ENCODE measurements around the gene ETNK2.

Gene ETNK2

GRCh38 chr1:204087181-204087892, 64.5 kb downstream of the ETNK2 start:
- no peak overlapping the region for H3K27ac ChIP-seq (ENCODE audit: low read depth, low read length, severe bottlenecking)
- peaks cover 11% of the 10 kb centered on the region for H3K4me1 ChIP-seq (ENCODE audit: control insufficient read depth, insufficient read depth, low read length, poor library complexity, severe bottlenecking)
- H3K4me3 ChIP-seq (ENCODE audit: extremely low read depth, insufficient read depth, low read length, poor library complexity, severe bottlenecking): no peak overlapping the region
- H3K36me3 ChIP-seq (ENCODE audit: control insufficient read depth, insufficient read depth, low read length): no peaks in the 10 kb centered on the region
- 95 to 98% methylated on average over 5 to 7 of the region's 8 CpGs for WGBS, 2 experiments (ENCODE audit: insufficient coverage in 2 of 2)
- no peaks in the 10 kb centered on the region for H3K9me3 ChIP-seq (ENCODE audit: control insufficient read depth, low read length)

GRCh38 chr1:204085876-204086275, 66.0 kb downstream of the ETNK2 start:
- WGBS, 2 experiments (ENCODE audit: insufficient coverage in 2 of 2): 91 to 96% methylated on average over 6 to 7 of the region's 7 CpGs
- peaks cover 22% of the 10 kb centered on the region for H3K4me1 ChIP-seq (ENCODE audit: control insufficient read depth, insufficient read depth, low read length, poor library complexity, severe bottlenecking)
- H3K4me3 ChIP-seq (ENCODE audit: extremely low read depth, insufficient read depth, low read length, poor library complexity, severe bottlenecking): no peak overlapping the region
- no peaks in the 10 kb centered on the region for H3K36me3 ChIP-seq (ENCODE audit: control insufficient read depth, insufficient read depth, low read length)
- H3K27ac ChIP-seq (ENCODE audit: low read depth, low read length, severe bottlenecking): no peak overlapping the region
- H3K9me3 ChIP-seq (ENCODE audit: control insufficient read depth, low read length): no peaks in the 10 kb centered on the region

- peaks cover 30% of the 10 kb centered on the region for H3K4me1 ChIP-seq (ENCODE audit: control insufficient read depth, insufficient read depth, low read length, poor library complexity, severe bottlenecking)
- no peak overlapping the region for H3K4me3 ChIP-seq (ENCODE audit: extremely low read depth, insufficient read depth, low read length, poor library complexity, severe bottlenecking)
- no peaks in the 10 kb centered on the region for H3K9me3 ChIP-seq (ENCODE audit: control insufficient read depth, low read length)
- H3K27ac ChIP-seq (ENCODE audit: low read depth, low read length, severe bottlenecking): no peak overlapping the region
- H3K36me3 ChIP-seq (ENCODE audit: control insufficient read depth, insufficient read depth, low read length): no peaks in the 10 kb centered on the region
- WGBS, 2 experiments (ENCODE audit: insufficient coverage in 2 of 2): 27% methylated on average over 2 of the region's 4 CpGs; no CpG with 5 or more reads in 1 of the 2 experiments
Observed at GRCh38 chr1:204084247-204084772, 67.5 kb downstream of the ETNK2 start.

- WGBS, 2 experiments (ENCODE audit: insufficient coverage in 2 of 2): 93 to 94% methylated on average over 6 to 7 of the region's 7 CpGs
- no peak overlapping the region for H3K4me3 ChIP-seq (ENCODE audit: extremely low read depth, insufficient read depth, low read length, poor library complexity, severe bottlenecking)
- no peaks in the 10 kb centered on the region for H3K36me3 ChIP-seq (ENCODE audit: control insufficient read depth, insufficient read depth, low read length)
- H3K4me1 ChIP-seq (ENCODE audit: control insufficient read depth, insufficient read depth, low read length, poor library complexity, severe bottlenecking): peaks cover 37% of the 10 kb centered on the region
- H3K27ac ChIP-seq (ENCODE audit: low read depth, low read length, severe bottlenecking): no peak overlapping the region
- H3K9me3 ChIP-seq (ENCODE audit: control insufficient read depth, low read length): no peaks in the 10 kb centered on the region
Observed at GRCh38 chr1:204083491-204083890, 68.4 kb downstream of the ETNK2 start.

GRCh38 chr1:204081791-204082513, 69.9 kb downstream of the ETNK2 start:
- no peak overlapping the region for H3K4me3 ChIP-seq (ENCODE audit: extremely low read depth, insufficient read depth, low read length, poor library complexity, severe bottlenecking)
- H3K9me3 ChIP-seq (ENCODE audit: control insufficient read depth, low read length): no peaks in the 10 kb centered on the region
- H3K4me1 ChIP-seq (ENCODE audit: control insufficient read depth, insufficient read depth, low read length, poor library complexity, severe bottlenecking): peaks cover 44% of the 10 kb centered on the region
- H3K36me3 ChIP-seq (ENCODE audit: control insufficient read depth, insufficient read depth, low read length): no peaks in the 10 kb centered on the region
- WGBS, 2 experiments (ENCODE audit: insufficient coverage in 2 of 2): 55 to 66% methylated on average over 3 to 7 of the region's 8 CpGs
- H3K27ac ChIP-seq (ENCODE audit: low read depth, low read length, severe bottlenecking): no peak overlapping the region

GRCh38 chr1:204081164-204081790, 70.6 kb downstream of the ETNK2 start:
- Histone ChIP-seq H3K4me3 (ENCODE audit: extremely low read depth, insufficient read depth, low read length, poor library complexity, severe bottlenecking) (no peak overlapping the region), H3K36me3 (ENCODE audit: control insufficient read depth, insufficient read depth, low read length) (no peaks in the 10 kb centered on the region), H3K9me3 (ENCODE audit: control insufficient read depth, low read length) (no peaks in the 10 kb centered on the region), H3K27ac (ENCODE audit: low read depth, low read length, severe bottlenecking) (no peak overlapping the region), H3K4me1 (ENCODE audit: control insufficient read depth, insufficient read depth, low read length, poor library complexity, severe bottlenecking) (peaks cover 48% of the 10 kb centered on the region)
- 21 to 29% methylated on average over 4 to 9 of the region's 13 CpGs for WGBS, 2 experiments (ENCODE audit: insufficient coverage in 2 of 2)
